BLaER1 treated with 17β-estradiol and CSF1 and Interleukin-3, amounts not matched to agents 10 nM and 100 nM (cell line): Measurements from ENCODE around the gene FAM222A.
"Not testable (repeated sequence)": the region's sequence is repeated elsewhere in the genome, so short reads cannot be mapped to it uniquely, and the experiment has no call there.

Experiments
- H3K27ac ChIP-seq, 11 experiments: shearing (Covaris generic); formaldehyde crosslinking; 2 replicates each; pipeline ENCODE4 v1.8.1; 2022
- H3K27me3 ChIP-seq, 11 experiments: shearing (Covaris generic); formaldehyde crosslinking; 2 replicates each; pipeline ENCODE4 v1.8.1; 2022
- H3K36me3 ChIP-seq, 11 experiments: shearing (Covaris generic); formaldehyde crosslinking; 2 replicates each; pipeline ENCODE4 v1.8.1; 2022
- H3K4me1 ChIP-seq, 10 experiments: shearing (Covaris generic); formaldehyde crosslinking; 2 replicates each; pipeline ENCODE4 v1.8.1; 2022
- H3K4me2 ChIP-seq, 11 experiments: shearing (Covaris generic); formaldehyde crosslinking; 2 replicates each; pipeline ENCODE4 v1.8.1; 2022
- H3K4me3 ChIP-seq, 10 experiments: shearing (Covaris generic); formaldehyde crosslinking; 2 replicates each; pipeline ENCODE4 v1.8.1; 2022
- H3K9ac ChIP-seq, 11 experiments: shearing (Covaris generic); formaldehyde crosslinking; 2 replicates each; pipeline ENCODE4 v1.8.1; 2022
- H3K9me3 ChIP-seq, 11 experiments: shearing (Covaris generic); formaldehyde crosslinking; replicated peaks in 1 of 11; 2 replicates each; pipeline ENCODE4 v1.8.1; 2022
- H4K20me1 ChIP-seq, 11 experiments: shearing (Covaris generic); formaldehyde crosslinking; 2 replicates each; pipeline ENCODE4 v1.8.1; 2022
- Cebpa-rat ChIP-seq, 11 experiments: shearing (Covaris generic); IDR thresholded peaks; 2 replicates each; pipeline ENCODE4 v1.8.1; 2022

Gene FAM222A

DNA sequence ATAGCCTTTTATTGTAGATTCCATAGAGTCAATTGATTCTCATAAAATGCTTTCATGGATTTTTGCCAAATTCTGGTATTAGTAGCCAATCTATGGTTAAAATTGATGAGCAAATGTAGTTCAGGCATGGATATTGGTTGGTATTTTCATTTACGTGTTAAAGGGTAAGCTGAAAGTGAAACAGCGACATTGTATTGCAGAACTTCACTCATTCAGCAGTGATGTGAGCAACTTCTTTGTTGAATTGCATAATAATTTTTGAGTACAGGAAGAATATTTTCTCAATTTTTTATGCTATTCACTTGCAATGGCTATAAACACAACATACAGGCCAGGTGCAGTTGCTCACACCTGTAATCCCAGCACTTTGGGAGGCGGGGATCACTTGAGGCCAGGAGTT is 24.2 kb upstream of the FAM222A start:
- Histone ChIP-seq H3K9me3 (no peaks in the 10 kb centered on the region), H3K36me3 (no peaks in the 10 kb centered on the region), H3K4me3 (no peak overlapping the region), H4K20me1 (no peaks in the 10 kb centered on the region), H3K27me3 (no peaks in the 10 kb centered on the region), H3K27ac (no peak overlapping the region), H3K4me1 (no peaks in the 10 kb centered on the region), H3K4me2 (no peak overlapping the region), H3K9ac (no peak overlapping the region)
- no peak for TF ChIP-seq Cebpa-rat (IDR thresholded peaks at IDR 0.05)

DNA sequence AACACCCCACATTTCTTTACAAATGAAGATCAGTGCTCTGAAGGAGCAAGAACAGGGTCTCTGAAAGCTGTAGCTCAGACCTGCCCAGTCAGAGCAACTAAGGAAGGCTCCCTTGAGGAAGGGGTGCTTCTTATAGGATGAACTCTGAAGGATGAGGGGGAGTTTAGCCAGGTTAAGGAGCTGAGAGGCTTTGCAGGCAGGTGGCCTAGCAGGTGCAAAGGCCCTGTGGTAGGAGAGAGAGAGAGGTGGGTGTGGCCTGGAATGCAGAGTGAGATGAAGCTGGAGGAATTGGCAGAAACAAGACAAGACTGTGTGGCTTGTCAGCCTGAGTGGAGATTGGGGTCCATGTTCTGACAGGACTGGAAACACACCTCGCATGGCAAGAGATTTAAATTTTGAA is 20.5 kb upstream of the FAM222A start:
- no peaks in the 10 kb centered on the region for H3K9me3 ChIP-seq
- H3K4me1 ChIP-seq: peaks cover 0 to 16% (median 7%) of the 10 kb centered on the region in 10 experiments; a peak in 10 of 20 replicates
- H3K36me3 ChIP-seq: no peaks in the 10 kb centered on the region
- no peaks in the 10 kb centered on the region for H3K27me3 ChIP-seq
- no peak overlapping the region for H3K4me2 ChIP-seq
- H3K27ac ChIP-seq: no peak overlapping the region
- no peak overlapping the region for H3K4me3 ChIP-seq
- TF ChIP-seq Cebpa-rat (IDR thresholded peaks at IDR 0.05): no peak
- H3K9ac ChIP-seq: no peak overlapping the region
- no peaks in the 10 kb centered on the region; a peak in 1 of 22 replicates for H4K20me1 ChIP-seq

GRCh38 chr12:109693653-109694600 is 19.7 kb upstream of the FAM222A start:
- TF ChIP-seq Cebpa-rat (IDR thresholded peaks at IDR 0.05): no peak
- peaks cover 0 to 16% (median 7%) of the 10 kb centered on the region in 10 experiments; a peak in 10 of 20 replicates for H3K4me1 ChIP-seq
- no peak overlapping the region for H3K27ac ChIP-seq
- H3K4me2 ChIP-seq: no peak overlapping the region
- no peaks in the 10 kb centered on the region for H3K27me3 ChIP-seq
- H3K9me3 ChIP-seq: no peaks in the 10 kb centered on the region
- no peak overlapping the region for H3K9ac ChIP-seq
- H3K4me3 ChIP-seq: no peak overlapping the region
- H4K20me1 ChIP-seq: no peaks in the 10 kb centered on the region; a peak in 1 of 22 replicates
- no peaks in the 10 kb centered on the region for H3K36me3 ChIP-seq

DNA sequence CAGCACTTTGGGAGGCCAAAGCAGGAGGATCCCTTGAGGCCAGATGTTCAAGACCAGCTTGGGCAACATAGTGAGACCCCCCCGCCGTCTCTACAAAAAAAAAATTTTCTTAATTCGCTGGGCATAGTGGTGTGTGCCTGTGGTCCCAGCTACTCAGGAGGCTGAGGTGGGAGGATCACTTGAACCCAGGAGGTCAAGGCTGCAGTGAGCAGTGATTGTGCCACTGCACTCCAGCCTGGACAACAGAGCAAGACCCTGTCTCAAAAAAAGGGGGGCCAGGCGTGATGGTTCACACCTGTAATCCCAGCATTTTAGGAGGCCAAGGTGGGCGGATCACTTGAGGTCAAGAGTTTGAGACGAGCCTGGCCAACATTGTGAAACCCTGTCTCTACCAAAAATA is 19.0 kb upstream of the FAM222A start:
- not testable (repeated sequence) for H3K4me3 ChIP-seq, H3K9ac ChIP-seq, H3K4me2 ChIP-seq, H3K27ac ChIP-seq, H4K20me1 ChIP-seq, H3K9me3 ChIP-seq, H3K36me3 ChIP-seq, H3K27me3 ChIP-seq
- peaks cover 0 to 16% (median 7%) of the 10 kb centered on the region in 10 experiments; a peak in 10 of 20 replicates for H3K4me1 ChIP-seq

DNA sequence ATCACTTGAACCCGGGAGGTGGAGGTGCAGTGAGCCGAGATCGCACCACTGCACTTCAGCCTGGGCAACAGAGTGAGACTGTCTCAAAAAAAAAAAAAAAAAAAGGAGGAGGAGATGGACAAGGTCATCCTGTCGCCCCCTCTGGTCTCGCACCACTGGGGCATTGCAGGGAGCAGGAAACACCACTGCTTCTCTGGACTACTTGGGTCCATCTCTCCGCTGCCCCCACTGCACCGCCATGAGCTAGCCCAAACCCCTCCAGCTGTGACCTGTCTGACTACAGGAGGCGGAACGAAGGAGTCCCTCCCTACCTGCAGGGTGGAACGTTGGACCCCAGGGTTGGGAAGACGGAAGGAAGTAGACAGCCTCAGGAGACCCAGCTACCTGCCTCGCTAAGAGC is 18.2 kb upstream of the FAM222A start:
- Histone ChIP-seq H3K4me3 (no peak overlapping the region), H3K27me3 (no peaks in the 10 kb centered on the region), H3K4me2 (peak overlapping the region in 2 of 11 experiments; percentile 1 to 24; a peak in 2 of 22 replicates), H3K27ac (no peak overlapping the region), H3K9ac (no peak overlapping the region), H3K9me3 (no peaks in the 10 kb centered on the region), H3K36me3 (no peaks in the 10 kb centered on the region), H3K4me1 (peaks cover 0 to 16% (median 7%) of the 10 kb centered on the region in 10 experiments; a peak in 10 of 20 replicates), H4K20me1 (no peaks in the 10 kb centered on the region; a peak in 1 of 22 replicates)
- no peak for TF ChIP-seq Cebpa-rat (IDR thresholded peaks at IDR 0.05)

GRCh38 chr12:109695961-109696461 is 17.6 kb upstream of the FAM222A start:
- Histone ChIP-seq H3K36me3 (no peaks in the 10 kb centered on the region), H3K4me2 (peak overlapping the region in 4 of 11 experiments; percentile 1 to 27 (median 21); a peak in 3 of 22 replicates), H3K27ac (no peak overlapping the region), H3K27me3 (no peaks in the 10 kb centered on the region), H3K4me3 (no peak overlapping the region), H3K9me3 (no peaks in the 10 kb centered on the region), H3K4me1 (peaks cover 0 to 16% (median 7%) of the 10 kb centered on the region in 10 experiments; a peak in 10 of 20 replicates), H3K9ac (no peak overlapping the region), H4K20me1 (no peaks in the 10 kb centered on the region; a peak in 1 of 22 replicates)
- no peak for TF ChIP-seq Cebpa-rat (IDR thresholded peaks at IDR 0.05)

- Histone ChIP-seq H4K20me1 (no peaks in the 10 kb centered on the region; a peak in 1 of 22 replicates), H3K9ac (no peak overlapping the region), H3K27ac (no peak overlapping the region), H3K4me2 (0 out of 22 replicates have a peak overlapping the region, but pooled peaks of 1 of the 11 experiments have one; percentile 10), H3K4me1 (peaks cover 0 to 16% (median 7%) of the 10 kb centered on the region in 10 experiments; a peak in 10 of 20 replicates), H3K4me3 (no peak overlapping the region), H3K36me3 (no peaks in the 10 kb centered on the region), H3K27me3 (no peaks in the 10 kb centered on the region), H3K9me3 (no peaks in the 10 kb centered on the region)
- TF ChIP-seq Cebpa-rat (IDR thresholded peaks at IDR 0.05): no peak
Measured at GRCh38 chr12:109696485-109697269, 16.9 kb upstream of the FAM222A start.

DNA sequence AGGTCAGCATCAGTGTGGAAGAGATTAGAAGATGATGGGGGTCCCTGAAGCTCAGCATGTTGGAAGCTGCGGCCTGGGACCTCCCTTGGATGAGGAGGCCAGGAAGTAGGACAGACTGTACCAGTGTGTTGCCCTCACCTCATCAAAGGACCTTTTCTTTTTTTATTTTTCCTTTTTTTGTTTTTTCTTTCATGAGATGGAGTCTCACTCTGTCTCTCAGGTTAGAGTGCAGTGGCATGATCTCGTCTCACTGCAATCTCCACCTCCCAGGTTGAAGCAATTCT is 16.4 kb upstream of the FAM222A start:
- H3K9me3 ChIP-seq: no peaks in the 10 kb centered on the region
- no peaks in the 10 kb centered on the region for H3K36me3 ChIP-seq
- H3K27ac ChIP-seq: no peak overlapping the region
- H3K9ac ChIP-seq: no peak overlapping the region
- H3K27me3 ChIP-seq: no peaks in the 10 kb centered on the region
- H3K4me3 ChIP-seq: no peak overlapping the region
- no peaks in the 10 kb centered on the region; a peak in 1 of 22 replicates for H4K20me1 ChIP-seq
- TF ChIP-seq Cebpa-rat (IDR thresholded peaks at IDR 0.05): no peak
- H3K4me2 ChIP-seq: no peak overlapping the region
- peaks cover 0 to 16% (median 7%) of the 10 kb centered on the region in 10 experiments; a peak in 10 of 20 replicates for H3K4me1 ChIP-seq

- no peak overlapping the region for H3K4me3 ChIP-seq
- H4K20me1 ChIP-seq: no peaks in the 10 kb centered on the region; a peak in 1 of 22 replicates
- no peak overlapping the region for H3K27ac ChIP-seq
- no peak for TF ChIP-seq Cebpa-rat (IDR thresholded peaks at IDR 0.05)
- H3K27me3 ChIP-seq: no peaks in the 10 kb centered on the region
- no peak overlapping the region for H3K9ac ChIP-seq
- H3K4me2 ChIP-seq: no peak overlapping the region
- H3K4me1 ChIP-seq: peaks cover 0 to 16% (median 7%) of the 10 kb centered on the region in 10 experiments; a peak in 10 of 20 replicates
- no peaks in the 10 kb centered on the region for H3K9me3 ChIP-seq
- H3K36me3 ChIP-seq: no peaks in the 10 kb centered on the region
Measured at GRCh38 chr12:109697877-109698468, 15.7 kb upstream of the FAM222A start.
